OCI-LY7 (cell line): ENCODE results near the gene POC5. TPM values are rescaled to one million over a fixed set of nuclear protein-coding genes. Genes with fewer than 3 reads are reported as not detected.

Experiments
- BruUV-seq: library from RNA; stranded (reverse); fragments of 400-500 nt; replicated peaks from 2 replicates; lab custom pipeline; 2021; lab: Mats Ljungman, UMichigan
- CTCF ChIA-PET: fragments of 300-600 bp; sonication (Branson Sonifier 250); formaldehyde crosslinking; loops from one replicate; lab custom pipeline; 2022; ENCODE audit warnings: antibody characterized with exemption; ENCODE audit not compliant: unreplicated experiment; lab: Charles Lee
- POLR2A ChIA-PET: fragments of 300-600 bp; sonication (Branson Sonifier 250); formaldehyde crosslinking; loops from one replicate; lab custom pipeline; 2022; ENCODE audit warnings: antibody characterized with exemption; lab: Charles Lee
- DNase-seq: peaks from one replicate; pipeline ENCODE4 v3.0.0-alpha.2; 2015; ENCODE audit warnings: low spot score
- H2AFZ ChIP-seq: fragments of 200-600 bp; sonication (generic), shearing (Covaris generic); 2 replicates; pipeline ENCODE4 v1.6.1; 2014; ENCODE audit warnings: mild to moderate bottlenecking, antibody characterized with exemption, low read length, moderate library complexity
- H3K27ac ChIP-seq: fragments of 200-600 bp; sonication (generic); 2 replicates; pipeline ENCODE4 v1.5.1; 2014; ENCODE audit warnings: mixed run types, low read depth, mild to moderate bottlenecking, moderate library complexity, low read length, inconsistent platforms; ENCODE audit not compliant: poor library complexity, severe bottlenecking
- H3K36me3 ChIP-seq: fragments of 200-600 bp; sonication (generic); 2 replicates; pipeline ENCODE4 v1.6.1; 2014; ENCODE audit warnings: mild to moderate bottlenecking, antibody characterized with exemption, low read length, moderate library complexity, mixed read lengths; ENCODE audit not compliant: insufficient read depth
- H3K4me1 ChIP-seq: fragments of 200-600 bp; sonication (generic); 2 replicates; pipeline ENCODE4 v1.5.1; 2014; ENCODE audit warnings: mild to moderate bottlenecking, low read length; ENCODE audit not compliant: insufficient read depth, poor library complexity, severe bottlenecking
- H3K4me2 ChIP-seq: fragments of 200-600 bp; sonication (generic); 2 replicates; pipeline ENCODE4 v1.6.1; 2014; ENCODE audit warnings: mild to moderate bottlenecking, low read length
- H3K4me3 ChIP-seq: fragments of 200-600 bp; sonication (generic); 2 replicates; pipeline ENCODE4 v1.5.1; 2014; ENCODE audit warnings: mild to moderate bottlenecking, low read depth, low read length; ENCODE audit not compliant: poor library complexity, severe bottlenecking
- H3K79me2 ChIP-seq: fragments of 200-600 bp; sonication (generic); 2 replicates; pipeline ENCODE4 v1.6.1; 2016; ENCODE audit warnings: low read depth, mild to moderate bottlenecking, low read length, moderate library complexity, mixed read lengths; ENCODE audit not compliant: insufficient read depth
- H3K9me2 ChIP-seq: fragments of 200-600 bp; sonication (generic); 2 replicates; pipeline ENCODE4 v1.6.1; 2016; ENCODE audit warnings: mild to moderate bottlenecking, low read length, mixed read lengths; ENCODE audit not compliant: insufficient read depth
- H3K9me3 ChIP-seq: fragments of 200-600 bp; sonication (generic); 2 replicates; pipeline ENCODE4 v1.6.1; 2014; ENCODE audit warnings: mild to moderate bottlenecking, mixed run types, low read length, mixed read lengths
- H4K20me1 ChIP-seq: fragments of 200-600 bp; sonication (generic); 2 replicates; pipeline ENCODE4 v1.6.1; 2014; ENCODE audit warnings: mild to moderate bottlenecking, antibody characterized with exemption, low read length, moderate library complexity, mixed read lengths; ENCODE audit not compliant: insufficient read depth
- CTCF ChIP-seq: fragments of 200-600 bp; sonication (generic); conservative IDR thresholded peaks from 2 replicates; pipeline ENCODE4 v1.5.1; 2014; ENCODE audit warnings: mild to moderate bottlenecking, antibody characterized with exemption, low read length, moderate library complexity, mixed read lengths
- EZH2phosphoT487 ChIP-seq: fragments of 200-600 bp; sonication (generic); IDR thresholded peaks from 2 replicates; pipeline ENCODE4 v1.6.1; 2018; ENCODE audit warnings: low read depth, borderline replicate concordance, mild to moderate bottlenecking, mixed run types, antibody characterized with exemption, low read length, moderate library complexity, mixed read lengths
- intact Hi-C: fragments of 100-400 bp; cut with micrococcal nuclease; formaldehyde crosslinking; loops from one replicate; pipeline ENCODE4 v1.10.0; 2022; ENCODE audit not compliant: unreplicated experiment
- total RNA-seq, 2 experiments: library from RNA; depleted of rRNA in 1 of 2; stranded (reverse); fragments of >200 nt in 1 of 2; shearing (Covaris generic) in 1 of 2; gene quantifications; 2 replicates each; pipeline ENCODE4 v1.2.3, GENCODE V29; 2014 to 2022

Gene POC5
- total RNA-seq, 2 experiments from 2014 or later = 20.5 to 29.4 TPM

GRCh38 chr5:75721573-75721972 is 4.3 kb upstream of the POC5 start:
- Histone ChIP-seq H4K20me1 (no peaks in the 10 kb centered on the region), H3K4me3 (no peak overlapping the region), H3K36me3 (no peaks in the 10 kb centered on the region), H3K4me2 (no peak overlapping the region), H3K79me2 (peaks cover 4% of the 10 kb centered on the region), H3K27ac (no peak overlapping the region), H3K4me1 (peaks cover 4% of the 10 kb centered on the region), H3K9me3 (no peaks in the 10 kb centered on the region), H3K9me2 (no peaks in the 10 kb centered on the region), H2AFZ (no peak overlapping the region)
- ChIA-PET CTCF (no interaction called here), POLR2A (no interaction called here)
- no peak for DNase-seq
- intact Hi-C loops = no loop called here
- BruUV-seq = no TSS peak
- no peak for TF ChIP-seq CTCF
- TF ChIP-seq EZH2phosphoT487 = no peak

- no peak overlapping the region for H3K27ac ChIP-seq
- TF ChIP-seq CTCF = no peak
- TF ChIP-seq EZH2phosphoT487 = no peak
- intact Hi-C loops = no loop called here
- H2AFZ ChIP-seq = no peak overlapping the region
- no peaks in the 10 kb centered on the region for H3K9me2 ChIP-seq
- H3K36me3 ChIP-seq = no peaks in the 10 kb centered on the region
- ChIA-PET CTCF (no interaction called here), POLR2A (no interaction called here)
- H4K20me1 ChIP-seq = no peaks in the 10 kb centered on the region
- BruUV-seq = no TSS peak
- peaks cover 7% of the 10 kb centered on the region for H3K4me1 ChIP-seq
- peaks cover 11% of the 10 kb centered on the region for H3K79me2 ChIP-seq
- no peaks in the 10 kb centered on the region for H3K9me3 ChIP-seq
- H3K4me2 ChIP-seq = no peak overlapping the region
- H3K4me3 ChIP-seq = no peak overlapping the region
- DNase-seq = no peak
Measured at GRCh38 chr5:75720882-75721281, 3.6 kb upstream of the POC5 start.

- H3K36me3 ChIP-seq = peaks cover 29% of the 10 kb centered on the region
- TSS peak; percentile 69 for BruUV-seq
- peaks cover 53% of the 10 kb centered on the region for H3K79me2 ChIP-seq
- no peaks in the 10 kb centered on the region for H3K9me3 ChIP-seq
- ChIA-PET POLR2A (interaction anchor here (0.6 to 1.3 kb wide), 4 partner anchors 173 to 861 kb away, joined by 3 to 4 read pairs (median 4); partner anchors contain the start of gene HMGCR), CTCF (no interaction called here)
- peak overlapping the region; percentile 97 for H3K4me2 ChIP-seq
- H3K9me2 ChIP-seq = no peaks in the 10 kb centered on the region
- peaks cover 11% of the 10 kb centered on the region for H3K4me1 ChIP-seq
- intact Hi-C loops = loop anchor here (1.0 to 5.0 kb wide), 3 partner anchors 205 to 950 kb away; partner anchors contain the start of genes CERT1, GFM2, NSA2 and POLK
- peak overlapping the region; percentile 92 for H3K27ac ChIP-seq
- H2AFZ ChIP-seq = peak overlapping the region; percentile 96
- TF ChIP-seq EZH2phosphoT487 = no peak
- no peak for TF ChIP-seq CTCF
- no peak for DNase-seq
- no peaks in the 10 kb centered on the region for H4K20me1 ChIP-seq
- H3K4me3 ChIP-seq = peak overlapping the region; percentile 97
Measured at GRCh38 chr5:75716715-75717081, 539 bp downstream of the POC5 start.
